ENCODE measurements around the gene SPZ1.

Gene SPZ1

DNA sequence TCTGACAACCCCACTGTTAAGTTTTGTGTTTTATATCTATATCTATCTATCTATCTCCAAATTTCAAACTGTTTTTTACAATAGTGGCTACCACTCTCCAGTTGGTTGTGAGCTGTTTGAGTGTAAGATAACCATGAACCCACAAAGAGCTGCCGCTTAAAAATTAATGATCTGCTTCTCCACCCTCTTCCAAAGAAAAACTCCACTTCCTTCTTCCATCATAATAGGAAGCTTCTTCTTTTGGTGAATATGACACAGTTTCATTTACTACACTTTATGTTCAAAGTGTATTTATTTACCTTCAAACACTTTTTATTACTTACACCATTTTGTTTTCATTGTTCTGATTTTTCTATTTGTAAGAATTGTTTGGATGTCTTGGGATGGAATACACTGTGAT, 37.9 kb downstream of the SPZ1 start:
- TF ChIP-seq, protein P1, sequence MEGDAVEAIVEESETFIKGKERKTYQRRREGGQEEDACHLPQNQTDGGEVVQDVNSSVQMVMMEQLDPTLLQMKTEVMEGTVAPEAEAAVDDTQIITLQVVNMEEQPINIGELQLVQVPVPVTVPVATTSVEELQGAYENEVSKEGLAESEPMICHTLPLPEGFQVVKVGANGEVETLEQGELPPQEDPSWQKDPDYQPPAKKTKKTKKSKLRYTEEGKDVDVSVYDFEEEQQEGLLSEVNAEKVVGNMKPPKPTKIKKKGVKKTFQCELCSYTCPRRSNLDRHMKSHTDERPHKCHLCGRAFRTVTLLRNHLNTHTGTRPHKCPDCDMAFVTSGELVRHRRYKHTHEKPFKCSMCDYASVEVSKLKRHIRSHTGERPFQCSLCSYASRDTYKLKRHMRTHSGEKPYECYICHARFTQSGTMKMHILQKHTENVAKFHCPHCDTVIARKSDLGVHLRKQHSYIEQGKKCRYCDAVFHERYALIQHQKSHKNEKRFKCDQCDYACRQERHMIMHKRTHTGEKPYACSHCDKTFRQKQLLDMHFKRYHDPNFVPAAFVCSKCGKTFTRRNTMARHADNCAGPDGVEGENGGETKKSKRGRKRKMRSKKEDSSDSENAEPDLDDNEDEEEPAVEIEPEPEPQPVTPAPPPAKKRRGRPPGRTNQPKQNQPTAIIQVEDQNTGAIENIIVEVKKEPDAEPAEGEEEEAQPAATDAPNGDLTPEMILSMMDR (IDR thresholded peaks at IDR 0.05; ENCODE audit: low read depth, low read length), result no peak
- DNase-seq (ENCODE audit: extremely low read depth, low read depth), result no peak

DNA sequence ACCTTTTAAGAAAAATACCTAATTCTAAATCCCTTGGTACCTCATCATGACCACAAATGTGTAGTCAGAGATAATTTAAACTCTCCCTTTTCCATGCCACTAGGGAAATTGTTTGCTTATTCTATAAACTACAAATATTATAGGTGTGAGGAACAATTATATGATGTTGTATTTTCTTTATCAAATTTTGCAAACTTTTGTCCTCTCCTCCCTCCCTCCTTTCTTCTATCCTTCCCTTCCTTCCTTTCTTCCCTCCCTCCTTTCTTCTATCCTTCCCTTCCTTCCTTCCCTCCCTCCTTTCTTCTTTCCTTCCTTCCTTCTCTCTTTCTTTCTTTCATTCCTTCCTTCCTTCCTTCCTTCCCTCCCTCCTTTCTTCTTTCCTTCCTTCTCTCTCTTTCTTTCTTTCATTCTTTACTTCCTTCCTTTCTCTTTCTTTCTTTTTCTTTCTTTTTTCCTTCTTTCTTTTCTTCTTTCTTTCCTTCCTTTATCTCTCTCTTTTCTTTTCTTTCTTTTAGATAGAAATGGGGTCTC, 41.2 kb downstream of the SPZ1 start:
- TF ChIP-seq, protein P1 (IDR thresholded peaks at IDR 0.05; ENCODE audit: low read depth, low read length), result no peak
- DNase-seq (ENCODE audit: extremely low read depth, low read depth), result no peak

DNA sequence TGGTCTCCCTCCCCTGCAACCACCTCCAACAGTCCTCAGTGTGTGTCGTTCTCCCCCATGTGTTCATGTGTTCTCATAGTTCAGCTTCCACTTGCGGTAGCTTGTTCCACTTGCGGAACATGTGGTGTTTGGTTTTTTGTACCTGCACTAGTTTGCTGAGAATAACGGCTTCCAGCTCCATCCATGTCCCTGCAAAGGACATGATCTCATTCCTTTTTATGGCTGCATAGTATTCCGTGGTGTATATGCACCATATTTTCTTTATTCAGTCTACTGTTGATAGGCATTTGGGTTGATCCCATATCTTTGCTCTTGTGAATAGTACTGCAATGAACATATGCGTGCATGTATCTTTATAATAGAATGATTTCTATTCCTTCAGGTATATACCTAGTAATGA, 45.1 kb downstream of the SPZ1 start:
- TF ChIP-seq, protein P1 (IDR thresholded peaks at IDR 0.05; ENCODE audit: low read depth, low read length), result no peak
- no peak for DNase-seq (ENCODE audit: extremely low read depth, low read depth)

DNA sequence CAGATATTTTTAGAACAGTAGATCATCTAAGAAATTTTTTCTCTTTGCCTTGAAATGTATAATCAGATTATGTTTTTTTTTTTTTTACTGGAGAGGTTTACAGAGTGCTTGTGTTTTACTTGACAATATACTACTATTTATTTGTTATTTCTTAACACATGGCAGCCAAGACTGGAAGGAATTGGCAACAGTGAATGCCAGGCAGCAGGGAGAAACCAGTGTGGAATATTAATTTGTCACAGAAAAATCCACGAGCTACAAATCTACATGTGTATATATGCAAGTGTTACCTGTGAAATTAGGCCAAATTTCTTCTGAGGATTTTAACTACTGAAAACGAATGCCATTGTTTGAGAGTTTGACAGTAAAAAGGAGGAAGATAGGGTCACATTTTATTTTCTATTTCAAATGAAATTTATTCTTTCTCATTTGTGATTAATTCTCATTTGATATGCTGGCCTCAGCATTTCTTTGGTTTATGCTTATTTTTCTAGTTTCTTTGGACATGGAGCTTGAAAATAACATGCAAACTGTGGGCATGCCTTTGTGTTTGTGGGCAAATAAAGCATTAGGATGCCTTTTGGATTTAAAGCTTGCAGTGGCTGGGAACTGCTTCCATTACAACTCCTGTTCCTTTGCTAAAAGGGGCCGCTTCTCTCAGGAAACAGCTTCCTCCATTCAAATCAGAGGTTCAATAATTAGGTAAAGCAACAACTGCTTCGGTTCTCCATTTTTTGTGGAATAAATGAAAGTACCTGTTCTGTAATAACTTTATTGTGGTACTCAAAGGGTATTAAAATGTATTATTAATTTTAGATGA, 49.1 kb downstream of the SPZ1 start:
- TF ChIP-seq, protein P1 (IDR thresholded peaks at IDR 0.05; ENCODE audit: low read depth, low read length), result no peak
- DNase-seq (ENCODE audit: extremely low read depth, low read depth), result no peak

DNA sequence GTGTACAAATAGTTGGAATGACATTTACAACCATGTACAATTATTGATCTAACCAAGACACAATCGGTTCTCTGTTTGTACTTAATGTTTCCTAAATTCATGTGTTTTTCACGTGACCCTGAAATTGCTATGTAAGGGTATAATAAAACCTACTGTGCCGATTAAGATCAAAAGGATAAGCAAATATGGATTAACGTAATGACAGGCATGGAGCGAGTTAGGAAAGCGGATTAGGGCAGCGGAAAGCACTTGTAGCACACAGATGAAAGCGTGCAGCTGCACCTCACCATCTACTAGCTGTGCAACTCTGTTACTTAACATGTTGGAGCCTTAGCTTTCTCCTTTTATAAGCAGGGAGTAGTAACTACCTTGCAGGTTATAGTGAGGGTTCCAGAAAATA, 49.7 kb downstream of the SPZ1 start:
- DNase-seq (ENCODE audit: extremely low read depth, low read depth), result no peak

DNA sequence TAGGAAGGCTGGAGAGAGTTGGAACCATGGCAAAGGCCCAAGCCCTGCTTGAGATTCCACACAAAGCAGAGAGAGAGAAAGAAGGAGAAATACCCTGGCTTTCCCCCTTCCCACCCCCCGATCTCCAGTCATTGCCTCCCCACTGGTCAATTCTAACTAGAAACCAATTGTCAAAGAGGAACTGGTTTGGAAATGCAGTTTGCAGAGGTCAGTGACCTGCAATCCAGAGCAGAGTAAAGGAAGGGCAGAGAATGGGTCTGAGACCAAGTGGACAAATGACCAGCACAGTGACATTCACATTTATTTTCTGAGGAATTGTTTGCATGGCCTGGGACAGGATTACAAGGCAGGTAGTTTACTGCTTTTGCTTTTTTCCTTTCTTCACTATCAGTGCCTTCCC, 50.6 kb downstream of the SPZ1 start:
- DNase-seq (ENCODE audit: extremely low read depth, low read depth), result no peak

More for the DNA sequence above, 49.7 kb downstream of the SPZ1 start:
- TF ChIP-seq, protein P1 (IDR thresholded peaks at IDR 0.05; ENCODE audit: low read depth, low read length), result no peak

More for the DNA sequence above, 50.6 kb downstream of the SPZ1 start:
- TF ChIP-seq, protein P1 (IDR thresholded peaks at IDR 0.05; ENCODE audit: low read depth, low read length), result no peak

Data from AG09319 (cell line).